ENCODE data around the gene TBK1. TPM values are rescaled to one million over a fixed set of nuclear protein-coding genes. Genes with fewer than 3 reads are reported as not detected.

The TBK1 gene
- total RNA-seq, 1 donor from 2014 or later: 33.6 TPM

GRCh38 chr12:64428956-64429355, 23.0 kb upstream of the TBK1 start:
- no peak overlapping the region for H3K27ac Mint-ChIP-seq
- H3K4me1 Mint-ChIP-seq (ENCODE audit: low read depth): no peaks in the 10 kb centered on the region
- H3K27me3 Mint-ChIP-seq (ENCODE audit: insufficient read depth): no peaks in the 10 kb centered on the region
- no peaks in the 10 kb centered on the region for H3K9me3 Mint-ChIP-seq
- no peak overlapping the region for H3K4me3 Mint-ChIP-seq
- no peak for DNase-seq (ENCODE audit: low spot score)
- peaks cover 71% of the 10 kb centered on the region for H3K36me3 Mint-ChIP-seq (ENCODE audit: low read depth)
- intact Hi-C loops (cut with micrococcal nuclease): no loop called here

GRCh38 chr12:64430886-64431285, 21.0 kb upstream of the TBK1 start:
- intact Hi-C loops (cut with micrococcal nuclease): loop anchor here (2.0 kb wide), 1 partner anchor 14 kb away; no protein-coding TSS in a partner anchor
- Mint-ChIP-seq H3K4me3 (no peak overlapping the region), H3K36me3 (ENCODE audit: low read depth) (peaks cover 67% of the 10 kb centered on the region), H3K4me1 (ENCODE audit: low read depth) (no peaks in the 10 kb centered on the region), H3K27ac (no peak overlapping the region), H3K9me3 (no peaks in the 10 kb centered on the region), H3K27me3 (ENCODE audit: insufficient read depth) (no peaks in the 10 kb centered on the region)
- no peak for DNase-seq (ENCODE audit: low spot score)

GRCh38 chr12:64431791-64432190, 20.1 kb upstream of the TBK1 start:
- intact Hi-C loops (cut with micrococcal nuclease): loop anchor here (2.0 kb wide), 1 partner anchor 15 kb away; no protein-coding TSS in a partner anchor
- Mint-ChIP-seq H3K4me1 (ENCODE audit: low read depth) (no peaks in the 10 kb centered on the region), H3K9me3 (no peaks in the 10 kb centered on the region)

GRCh38 chr12:64433915-64434314, 18.0 kb upstream of the TBK1 start:
- no peak for DNase-seq (ENCODE audit: low spot score)
- no peaks in the 10 kb centered on the region for H3K9me3 Mint-ChIP-seq
- no peaks in the 10 kb centered on the region for H3K4me1 Mint-ChIP-seq (ENCODE audit: low read depth)
- peaks cover 71% of the 10 kb centered on the region for H3K36me3 Mint-ChIP-seq (ENCODE audit: low read depth)
- no peaks in the 10 kb centered on the region for H3K27me3 Mint-ChIP-seq (ENCODE audit: insufficient read depth)
- no peak overlapping the region for H3K27ac Mint-ChIP-seq
- no peak overlapping the region for H3K4me3 Mint-ChIP-seq
- intact Hi-C loops (cut with micrococcal nuclease): no loop called here

More at GRCh38 chr12:64431791-64432190, 20.1 kb upstream of the TBK1 start:
- DNase-seq (ENCODE audit: low spot score): no peak
- H3K36me3 Mint-ChIP-seq (ENCODE audit: low read depth): peaks cover 69% of the 10 kb centered on the region
- no peak overlapping the region for H3K27ac Mint-ChIP-seq
- H3K4me3 Mint-ChIP-seq: no peak overlapping the region
- no peaks in the 10 kb centered on the region for H3K27me3 Mint-ChIP-seq (ENCODE audit: insufficient read depth)

- no peaks in the 10 kb centered on the region for H3K27me3 Mint-ChIP-seq (ENCODE audit: insufficient read depth)
- no peak overlapping the region for H3K27ac Mint-ChIP-seq
- no peak overlapping the region for H3K4me3 Mint-ChIP-seq
- peaks cover 56% of the 10 kb centered on the region for H3K36me3 Mint-ChIP-seq (ENCODE audit: low read depth)
- no peak for DNase-seq (ENCODE audit: low spot score)
- H3K4me1 Mint-ChIP-seq (ENCODE audit: low read depth): peaks cover 7% of the 10 kb centered on the region
- no peaks in the 10 kb centered on the region for H3K9me3 Mint-ChIP-seq
- intact Hi-C loops (cut with micrococcal nuclease): no loop called here
These were observed 11.8 kb upstream of the TBK1 start for GRCh38 chr12:64440100-64440499.

GRCh38 chr12:64445490-64445889, 6.4 kb upstream of the TBK1 start:
- H3K27ac Mint-ChIP-seq: peak overlapping the region; percentile 14

GRCh38 chr12:64446295-64446694, 5.6 kb upstream of the TBK1 start:
- Mint-ChIP-seq H3K4me3 (no peak overlapping the region), H3K4me1 (ENCODE audit: low read depth) (peaks cover 32% of the 10 kb centered on the region), H3K27ac (no peak overlapping the region), H3K27me3 (ENCODE audit: insufficient read depth) (no peaks in the 10 kb centered on the region), H3K9me3 (no peaks in the 10 kb centered on the region), H3K36me3 (ENCODE audit: low read depth) (peaks cover 50% of the 10 kb centered on the region)
- intact Hi-C loops (cut with micrococcal nuclease): no loop called here
- no peak for DNase-seq (ENCODE audit: low spot score)

More at GRCh38 chr12:64445490-64445889, 6.4 kb upstream of the TBK1 start:
- Mint-ChIP-seq H3K36me3 (ENCODE audit: low read depth) (peaks cover 56% of the 10 kb centered on the region), H3K4me3 (no peak overlapping the region), H3K9me3 (no peaks in the 10 kb centered on the region), H3K27me3 (ENCODE audit: insufficient read depth) (no peaks in the 10 kb centered on the region), H3K4me1 (ENCODE audit: low read depth) (peaks cover 24% of the 10 kb centered on the region)
- no peak for DNase-seq (ENCODE audit: low spot score)
- intact Hi-C loops (cut with micrococcal nuclease): loop anchor here (2.0 kb wide), 1 partner anchor 25 kb away; no protein-coding TSS in a partner anchor

GRCh38 chr12:64450057-64450640, 1.8 kb upstream of the TBK1 start:
- peaks cover 36% of the 10 kb centered on the region for H3K36me3 Mint-ChIP-seq (ENCODE audit: low read depth)
- peak overlapping the region; percentile 96 for H3K4me3 Mint-ChIP-seq
- intact Hi-C loops (cut with micrococcal nuclease): loop anchor here (5.0 kb wide), 3 partner anchors 232 to 1848 kb away; partner anchors contain the start of gene GNS
- DNase-seq (ENCODE audit: low spot score): no peak
- H3K27me3 Mint-ChIP-seq (ENCODE audit: insufficient read depth): no peaks in the 10 kb centered on the region
- peak overlapping the region; percentile 61 for H3K27ac Mint-ChIP-seq
- no peaks in the 10 kb centered on the region for H3K9me3 Mint-ChIP-seq
- peaks cover 44% of the 10 kb centered on the region for H3K4me1 Mint-ChIP-seq (ENCODE audit: low read depth)

- no peaks in the 10 kb centered on the region for H3K9me3 Mint-ChIP-seq
- no peak for DNase-seq (ENCODE audit: low spot score)
- intact Hi-C loops (cut with micrococcal nuclease): loop anchor here (5.0 kb wide), 3 partner anchors 231 to 1849 kb away; partner anchors contain the start of gene GNS
- no peaks in the 10 kb centered on the region for H3K27me3 Mint-ChIP-seq (ENCODE audit: insufficient read depth)
- H3K4me1 Mint-ChIP-seq (ENCODE audit: low read depth): peaks cover 51% of the 10 kb centered on the region
- peak overlapping the region; percentile 96 for H3K4me3 Mint-ChIP-seq
- peaks cover 37% of the 10 kb centered on the region for H3K36me3 Mint-ChIP-seq (ENCODE audit: low read depth)
- peak overlapping the region; percentile 89 for H3K27ac Mint-ChIP-seq
These were observed 1.0 kb upstream of the TBK1 start for GRCh38 chr12:64450711-64451486.

GRCh38 chr12:64452559-64453329, 824 bp downstream of the TBK1 start:
- peak; percentile 5 for DNase-seq (ENCODE audit: low spot score)
- Mint-ChIP-seq H3K36me3 (ENCODE audit: low read depth) (peaks cover 35% of the 10 kb centered on the region), H3K4me1 (ENCODE audit: low read depth) (peaks cover 55% of the 10 kb centered on the region), H3K4me3 (peak overlapping the region; percentile 97), H3K27ac (peak overlapping the region; percentile 94), H3K9me3 (no peaks in the 10 kb centered on the region), H3K27me3 (ENCODE audit: insufficient read depth) (no peaks in the 10 kb centered on the region)
- intact Hi-C loops (cut with micrococcal nuclease): loop anchor here (1.0 to 5.0 kb wide), 9 partner anchors 9 to 1850 kb away; partner anchors contain the start of genes GNS, KICS2 and XPOT

GRCh38 chr12:64455506-64455905, 3.6 kb downstream of the TBK1 start:
- H3K9me3 Mint-ChIP-seq: no peaks in the 10 kb centered on the region
- no peaks in the 10 kb centered on the region for H3K27me3 Mint-ChIP-seq (ENCODE audit: insufficient read depth)
- H3K4me1 Mint-ChIP-seq (ENCODE audit: low read depth): peaks cover 68% of the 10 kb centered on the region
- intact Hi-C loops (cut with micrococcal nuclease): no loop called here
- DNase-seq (ENCODE audit: low spot score): no peak
- H3K4me3 Mint-ChIP-seq: no peak overlapping the region
- H3K36me3 Mint-ChIP-seq (ENCODE audit: low read depth): peaks cover 33% of the 10 kb centered on the region
- H3K27ac Mint-ChIP-seq: peak overlapping the region; percentile 18

- Mint-ChIP-seq H3K4me3 (no peak overlapping the region), H3K4me1 (ENCODE audit: low read depth) (peaks cover 62% of the 10 kb centered on the region), H3K27ac (peak overlapping the region; percentile 59), H3K9me3 (no peaks in the 10 kb centered on the region), H3K27me3 (ENCODE audit: insufficient read depth) (no peaks in the 10 kb centered on the region), H3K36me3 (ENCODE audit: low read depth) (peaks cover 35% of the 10 kb centered on the region)
- DNase-seq (ENCODE audit: low spot score): no peak
- intact Hi-C loops (cut with micrococcal nuclease): no loop called here
These were observed 4.2 kb downstream of the TBK1 start for GRCh38 chr12:64456119-64456518.

All from activated T-helper 1 cell treated with anti-CD3 and anti-CD28 coated beads, Interleukin-12 subunit alpha, Interleukin-12 subunit beta, Interleukin-2, Interleukin-4 antibody, amounts not matched to agents 30 ng/mL and 10 ng/mL and 1 ng/mL, durations not matched to agents 14 hours and 24 hours and 36 hours (primary cell).